Skin of body (tissue), 2 donors: ENCODE measurements around the gene TOR1B. TPM values are rescaled to one million over a fixed set of nuclear protein-coding genes. Genes with fewer than 3 reads are reported as not detected.

Source experiments
- DNase-seq: peaks from one replicate; lab custom pipeline; 2025; lab: John Stamatoyannopoulos, UW
- total RNA-seq: library from RNA; depleted of rRNA; stranded (reverse); fragments of >200 nt; gene quantifications from one replicate; pipeline ENCODE4 v1.2.3, GENCODE V29; 2014

TOR1B gene
- total RNA-seq, 1 donor from 2014 or later = 16.1 TPM

DNA sequence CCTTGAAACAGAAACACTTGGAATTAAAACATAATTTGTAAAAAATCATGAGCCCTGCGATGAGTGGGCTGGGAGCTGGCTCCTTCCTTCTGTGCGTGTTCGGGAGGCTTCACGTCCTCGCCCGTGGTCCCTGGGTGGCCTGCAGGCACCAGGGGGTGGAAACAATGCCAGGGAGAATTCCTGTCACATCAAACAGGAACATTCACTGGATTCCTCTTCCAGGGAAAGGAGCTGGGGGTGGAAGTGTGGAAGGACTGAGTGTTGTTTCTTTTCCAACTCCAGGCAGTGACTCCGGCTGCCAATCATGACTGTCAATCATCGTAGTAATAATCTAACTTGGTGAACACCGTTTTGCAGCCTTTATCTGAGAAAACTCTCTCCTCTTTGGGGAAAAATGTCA is 10.7 kb downstream of the TOR1B start:
- no peak for DNase-seq

DNA sequence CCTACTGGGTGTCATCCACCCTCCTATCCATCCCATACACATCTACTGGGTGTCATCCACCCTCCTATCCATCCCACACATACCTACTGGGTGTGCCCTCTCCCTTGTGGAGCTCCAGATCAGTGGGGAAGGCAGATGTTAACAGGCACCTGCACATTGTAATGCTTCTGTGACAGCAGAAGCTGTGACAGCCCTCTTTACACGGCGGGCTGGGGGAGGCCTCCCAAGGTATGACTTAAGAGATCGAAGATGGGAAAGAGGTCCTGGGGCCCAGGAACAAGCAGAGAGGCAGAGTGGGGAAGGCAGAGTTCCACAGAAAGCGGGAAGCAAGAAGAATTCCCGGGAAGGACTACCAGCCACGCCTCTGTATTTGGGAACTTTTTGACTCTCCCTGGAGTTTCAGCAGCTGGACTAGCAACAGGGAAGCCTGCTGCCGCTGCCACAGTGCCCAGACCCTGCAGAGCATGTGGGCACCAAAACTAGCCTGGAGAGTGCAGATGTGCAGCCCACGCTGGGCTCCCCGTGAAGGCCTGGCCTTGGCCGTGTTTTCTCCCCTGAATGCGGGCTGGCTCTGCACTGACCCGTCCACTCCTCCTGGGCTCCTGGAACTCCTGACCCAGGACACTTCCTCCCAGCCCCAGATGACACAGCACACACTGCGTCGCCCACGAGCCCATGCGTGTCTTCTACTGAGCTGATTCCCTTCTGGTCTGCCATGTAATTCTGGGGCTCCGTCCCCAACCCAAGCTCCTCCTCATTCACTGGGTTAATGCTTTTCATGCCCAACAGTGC is 11.6 kb downstream of the TOR1B start:
- no peak for DNase-seq

DNA sequence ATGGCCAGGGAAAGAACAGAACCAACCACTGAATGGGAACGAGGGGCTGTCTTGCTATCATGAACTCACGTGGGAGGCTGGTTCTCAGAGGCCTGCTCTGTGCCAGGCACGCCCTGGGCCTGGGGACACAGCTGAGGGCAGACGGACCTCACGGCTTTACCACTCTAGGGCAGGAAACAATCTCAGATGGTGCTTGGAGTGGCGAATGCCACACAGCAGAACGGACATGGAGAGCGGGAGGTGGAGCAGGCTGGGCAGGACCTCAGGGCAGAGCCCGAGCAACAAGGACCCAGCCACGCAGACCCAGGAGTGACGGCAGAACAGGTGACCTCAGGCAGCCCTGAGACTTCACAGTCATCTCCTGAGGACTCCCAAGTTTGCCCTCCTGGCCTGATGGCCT is 12.3 kb downstream of the TOR1B start:
- DNase-seq = no peak

DNA sequence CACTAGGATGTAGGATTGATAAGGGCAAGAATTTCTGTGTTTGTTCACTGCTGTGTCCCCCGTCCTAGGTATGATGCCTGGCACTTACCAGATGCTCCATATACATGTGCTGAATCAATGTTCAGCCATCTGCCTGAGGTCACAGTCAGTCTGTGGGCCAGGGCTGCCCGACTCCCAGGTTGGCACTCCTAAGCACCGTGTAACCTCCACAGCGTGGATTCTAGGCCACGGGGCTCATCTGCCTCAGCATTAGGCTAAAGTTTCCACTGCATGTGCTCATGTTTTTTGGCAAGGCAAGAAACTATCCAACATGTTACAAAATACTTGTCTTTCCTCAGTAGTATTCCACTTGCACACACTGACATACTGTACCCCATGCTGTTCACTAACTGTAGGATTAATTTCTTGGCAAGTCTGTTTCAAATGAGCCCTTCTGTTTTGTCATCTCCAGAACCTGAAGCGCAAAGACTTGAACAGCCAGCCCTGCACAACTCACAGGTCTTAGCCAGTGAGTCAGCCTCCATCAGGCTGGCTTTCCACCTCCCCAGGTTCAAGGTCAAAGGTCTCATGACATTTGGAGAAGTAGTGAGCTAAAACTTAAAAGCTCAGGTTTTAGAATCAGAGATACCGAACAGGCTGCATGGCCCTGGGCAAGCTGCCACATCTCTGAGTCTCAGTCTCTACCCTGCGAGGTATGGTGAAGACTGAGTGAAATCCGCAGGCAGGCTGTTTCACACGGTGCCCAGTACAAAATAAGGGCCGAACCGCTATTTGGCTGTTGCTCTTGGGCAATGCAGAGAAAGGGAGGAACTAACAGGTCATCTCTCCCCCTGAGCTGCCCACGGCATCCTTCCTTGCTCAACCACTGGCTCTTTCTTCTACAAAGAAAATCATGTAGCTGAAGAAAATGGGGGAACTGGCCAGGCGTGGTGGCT is 13.8 kb downstream of the TOR1B start:
- DNase-seq = no peak

DNA sequence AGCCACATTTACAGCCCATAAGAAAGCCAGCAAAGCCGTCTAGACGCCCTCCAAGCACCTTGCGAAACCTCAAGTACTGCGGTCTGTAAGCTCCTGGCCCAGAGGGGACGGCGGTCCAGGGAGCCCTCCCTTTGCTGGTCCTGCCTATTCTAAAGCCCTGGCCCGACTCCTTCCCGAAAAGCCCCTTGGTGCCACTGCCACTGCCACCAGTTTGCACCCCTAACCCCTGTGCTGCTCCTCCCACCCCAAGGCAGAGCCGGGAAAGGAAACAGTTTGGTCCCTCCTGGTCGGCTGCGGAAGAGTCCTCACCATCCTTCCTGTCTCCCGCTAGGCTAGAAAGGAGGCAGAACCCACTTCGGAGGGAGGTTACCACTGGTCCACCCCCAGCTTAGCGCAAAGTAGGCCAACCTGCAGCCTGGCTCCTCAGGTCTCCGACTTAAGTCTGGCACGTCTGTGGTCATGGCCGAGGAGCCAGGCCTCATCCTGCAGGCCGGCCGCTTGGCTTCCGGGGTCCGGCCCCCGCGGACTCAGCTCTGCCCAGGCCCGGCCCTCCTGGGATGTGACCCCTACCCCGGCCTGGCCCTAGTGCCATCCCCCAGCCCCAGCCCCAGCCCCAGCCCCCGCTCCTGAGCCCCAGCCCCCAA is 20.0 kb downstream of the TOR1B start:
- no peak for DNase-seq

DNA sequence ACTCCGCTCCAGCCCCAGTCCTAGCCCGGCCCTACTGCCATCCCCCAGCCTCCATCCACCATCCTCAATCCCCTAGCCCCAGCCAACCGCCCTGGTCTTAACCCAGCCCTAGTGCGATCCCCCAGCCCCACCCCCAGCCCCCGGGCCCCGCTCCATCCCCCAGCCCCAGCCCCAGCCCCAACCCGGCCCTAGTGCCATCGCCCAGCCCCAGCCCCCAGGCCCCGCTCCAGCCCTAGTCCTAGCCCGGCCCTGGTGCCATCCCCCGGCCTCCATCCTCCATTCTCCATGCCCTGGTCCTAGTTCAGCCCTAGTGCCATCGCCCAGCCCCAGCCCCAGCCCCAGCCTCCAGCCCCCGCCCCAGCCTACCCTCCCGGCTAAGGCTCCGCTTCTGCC is 20.6 kb downstream of the TOR1B start:
- DNase-seq = no peak

DNA sequence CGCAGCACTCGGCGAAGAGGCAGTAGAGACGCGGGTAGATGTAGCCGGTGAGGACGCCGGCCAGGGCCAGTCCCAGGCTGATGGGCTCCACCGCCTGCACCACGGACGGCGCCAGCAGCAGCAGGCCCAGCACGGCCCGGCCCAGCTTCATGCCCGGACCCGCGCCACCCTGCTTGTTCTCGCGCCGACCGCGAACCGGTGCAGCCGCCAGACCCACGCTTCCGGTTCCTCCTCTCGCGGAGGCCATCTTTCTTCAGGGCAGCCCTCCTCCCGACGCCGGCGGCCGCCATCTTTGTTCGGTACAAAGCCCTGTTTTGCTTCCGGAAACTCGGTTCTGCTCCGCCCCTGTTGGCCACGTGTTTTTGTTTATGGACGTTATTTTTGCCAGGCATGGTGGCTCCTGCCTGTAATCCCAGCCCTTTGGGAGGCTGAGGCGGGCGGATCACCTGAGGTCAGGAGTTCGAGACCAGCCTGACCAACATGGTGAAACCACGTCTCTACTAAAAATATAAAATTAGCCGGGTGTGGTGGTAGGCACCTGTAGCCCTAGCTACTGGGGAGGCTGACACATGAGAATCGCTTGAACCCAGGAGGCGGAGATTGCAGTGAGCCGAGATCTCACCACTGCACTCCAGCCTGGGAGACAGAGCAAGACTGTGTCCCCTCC is 21.1 kb downstream of the TOR1B start, which contains the start of gene TOR1A:
Gene TOR1A (minus strand): TSS at position 202 of the 667 bp plus-strand sequence. CDS start 51 bp downstream, at position 151.
- DNase-seq = peak; percentile 93

DNA sequence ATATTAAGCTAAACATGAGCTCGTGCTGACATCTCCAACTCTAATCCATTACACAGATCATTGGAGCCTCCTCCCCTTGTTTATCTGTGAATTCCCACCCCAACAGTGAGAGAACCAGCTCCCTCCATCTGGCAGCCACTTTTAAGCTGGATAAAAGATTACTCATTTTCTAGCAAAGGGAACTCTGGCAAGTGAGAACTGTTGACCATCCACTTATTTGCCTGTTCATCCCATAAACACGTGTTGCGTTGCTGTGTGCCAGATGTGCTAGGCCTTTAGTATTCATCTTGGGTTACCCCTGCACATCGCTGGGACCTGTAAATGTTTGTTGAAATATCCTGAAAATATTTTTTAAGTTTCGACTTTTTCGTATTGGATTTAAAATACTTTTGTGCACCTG is 23.4 kb downstream of the TOR1B start:
- no peak for DNase-seq

DNA sequence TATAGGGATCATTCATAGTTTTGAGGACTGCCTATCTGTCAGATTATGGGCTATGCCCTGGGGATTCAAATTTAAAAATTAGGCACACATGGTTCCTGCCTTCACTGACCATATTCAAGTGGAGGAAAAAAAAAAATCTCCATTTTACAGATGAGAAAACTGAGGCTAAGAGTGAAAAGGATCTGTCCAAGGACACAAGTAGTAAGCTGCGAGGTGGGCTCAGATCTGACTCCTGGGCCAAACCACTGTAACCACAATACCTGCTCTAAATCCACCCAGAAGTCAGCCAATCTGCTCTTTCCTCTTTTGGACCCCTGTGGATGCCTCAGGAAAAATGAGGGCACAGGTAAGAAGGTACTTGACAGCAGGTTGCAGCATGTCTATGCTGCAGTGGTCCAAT is 23.8 kb downstream of the TOR1B start:
- no peak for DNase-seq

DNA sequence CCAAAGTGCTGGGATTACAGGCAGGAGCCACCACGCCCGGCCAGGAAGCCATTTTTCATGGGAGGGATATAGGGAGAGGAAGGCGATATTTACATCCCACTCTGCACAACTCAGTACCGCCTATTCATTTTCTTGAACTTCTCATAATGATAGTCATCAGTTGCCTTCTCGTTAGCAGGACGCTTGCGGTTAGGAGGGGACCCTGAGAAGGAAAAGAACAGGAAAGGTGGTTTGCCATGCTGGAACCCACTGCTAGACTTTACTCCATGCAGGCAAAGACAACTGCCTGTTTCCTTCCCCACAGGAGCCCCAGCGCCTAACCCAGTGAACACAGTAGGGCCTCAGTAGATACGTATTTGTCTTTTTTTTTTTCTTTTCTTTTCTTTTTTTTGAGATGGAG is 25.1 kb downstream of the TOR1B start:
- no peak for DNase-seq

DNA sequence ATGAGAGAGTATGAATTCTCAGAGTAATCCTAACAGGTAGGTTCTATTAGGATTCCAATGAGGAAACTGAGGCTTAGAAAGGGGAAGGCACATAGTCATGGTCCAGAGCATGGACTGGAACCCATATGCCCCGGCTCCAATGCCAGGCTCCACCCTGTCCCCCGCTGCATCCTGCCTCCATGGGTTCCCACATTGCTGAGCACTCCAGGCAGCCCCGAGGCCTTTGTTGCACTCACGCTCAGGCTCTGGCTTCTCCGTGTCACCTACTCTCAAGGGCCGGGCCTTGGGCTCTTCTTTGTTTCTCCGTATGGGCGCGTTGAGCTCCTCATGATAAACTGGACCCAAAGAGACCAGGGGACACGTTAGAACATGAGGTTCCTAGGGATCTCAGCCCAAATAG is 26.0 kb downstream of the TOR1B start:
- no peak for DNase-seq

DNA sequence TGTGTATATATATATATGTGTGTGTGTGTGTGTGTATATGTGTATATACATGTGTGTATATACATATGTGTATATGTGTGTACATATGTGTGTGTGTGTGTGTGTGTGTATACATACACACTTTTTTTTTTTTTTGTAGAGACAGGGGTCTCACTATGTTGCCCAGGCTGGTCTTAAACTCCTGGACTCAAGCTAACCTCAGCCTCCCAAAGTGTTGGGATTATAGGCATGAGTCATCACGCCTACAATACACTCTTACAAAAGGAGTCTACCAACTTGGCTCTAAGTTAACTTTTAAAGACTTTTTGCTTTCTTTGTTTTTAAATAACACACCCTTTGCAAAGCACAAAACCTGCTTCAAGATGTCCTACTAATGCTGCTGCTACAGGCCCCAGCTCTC is 30.0 kb downstream of the TOR1B start:
- no peak for DNase-seq

DNA sequence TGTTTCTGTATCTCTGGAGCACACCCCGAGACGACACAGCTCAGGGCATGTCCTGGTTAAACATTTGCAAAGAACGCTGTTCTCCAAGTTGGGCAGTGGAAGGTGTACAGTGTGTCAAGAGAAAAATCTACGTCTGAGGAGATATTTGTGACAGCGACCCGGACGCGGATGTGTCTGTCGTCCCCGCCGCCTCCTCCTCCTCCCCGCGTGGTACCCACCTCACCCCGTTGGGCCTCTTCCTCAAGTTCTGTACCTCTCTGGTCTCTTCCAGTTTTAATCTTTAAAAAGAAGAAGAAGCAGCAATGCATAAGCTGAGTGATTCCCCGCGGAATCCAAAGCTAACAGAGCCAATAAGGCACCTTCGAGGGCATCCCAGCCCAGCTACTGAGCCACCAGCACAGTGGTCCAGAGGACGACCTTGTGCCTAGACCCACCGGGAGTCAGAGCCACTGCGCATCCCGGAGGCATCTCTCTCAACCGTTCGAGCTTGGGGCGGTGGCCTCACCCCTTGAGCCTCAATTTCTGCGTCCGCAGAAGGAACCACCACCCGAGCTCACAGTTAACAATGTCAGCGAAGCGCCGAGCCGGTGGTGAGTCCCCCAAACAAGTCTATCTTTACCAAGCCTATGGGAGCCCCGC is 31.6 kb downstream of the TOR1B start:
- no peak for DNase-seq

DNA sequence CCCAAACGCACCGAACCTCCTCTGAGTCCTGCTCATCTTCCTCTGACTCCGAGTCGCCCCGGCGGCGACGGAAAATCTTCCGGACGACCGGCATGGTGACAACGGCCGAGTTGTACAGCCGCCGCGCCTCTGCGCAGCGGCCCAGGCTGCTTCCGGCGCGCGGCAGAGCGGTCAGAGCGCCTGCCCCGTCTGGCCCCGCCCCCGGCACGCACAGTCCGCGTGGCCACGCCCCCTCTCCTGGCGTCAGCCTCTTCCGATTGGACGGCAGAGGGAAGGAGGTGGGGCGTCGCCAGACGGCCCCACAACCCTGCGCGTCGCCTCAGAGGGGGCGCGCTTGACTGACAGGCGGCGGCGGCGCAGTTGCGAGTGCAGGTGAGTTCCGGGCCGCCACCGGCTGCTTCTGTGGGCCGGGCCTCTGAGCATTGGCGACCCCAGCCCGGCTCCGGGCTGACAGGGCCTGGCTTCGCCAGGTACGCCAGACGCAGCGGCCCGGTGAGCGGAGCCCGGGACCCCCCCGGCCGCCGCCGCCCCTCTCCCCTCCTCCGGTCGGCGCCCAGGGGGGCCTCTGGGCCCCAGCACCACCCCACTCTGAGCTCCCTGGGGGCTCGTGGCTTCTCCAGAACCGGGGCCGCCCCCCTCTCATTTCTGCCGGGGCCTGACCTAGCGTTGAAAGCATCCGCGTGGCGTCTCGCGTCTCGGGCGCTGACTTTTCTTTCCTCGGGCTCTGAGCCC is 32.3 kb downstream of the TOR1B start, which contains the start of the genes C9orf78 and USP20:
Gene C9orf78 (minus strand): TSS at position 148 of the 732 bp plus-strand sequence. CDS start 54 bp downstream, at position 94.
Gene USP20 (plus strand): TSS at position 331 of the 732 bp plus-strand sequence. CDS start 17,098 bp downstream, outside the sequence.
- peak; percentile 94 for DNase-seq

DNA sequence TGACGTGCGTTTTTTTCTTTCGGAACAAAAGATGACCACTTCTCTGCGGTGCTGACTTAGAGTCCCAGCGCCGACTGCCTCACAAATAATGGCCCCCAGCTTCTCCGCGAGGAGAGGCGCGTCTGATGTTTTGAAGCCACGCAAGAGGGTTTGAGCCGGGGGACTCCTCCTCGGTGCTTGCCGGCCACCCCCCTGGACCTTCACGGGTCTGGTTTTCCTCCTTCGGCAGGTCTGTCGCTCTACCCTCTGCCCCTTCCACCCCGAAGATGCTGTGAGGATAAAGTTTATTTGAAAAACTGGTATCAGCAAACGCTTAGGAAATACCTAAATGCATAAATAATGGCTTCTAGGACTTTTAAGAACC is 32.9 kb downstream of the TOR1B start:
- DNase-seq = no peak

DNA sequence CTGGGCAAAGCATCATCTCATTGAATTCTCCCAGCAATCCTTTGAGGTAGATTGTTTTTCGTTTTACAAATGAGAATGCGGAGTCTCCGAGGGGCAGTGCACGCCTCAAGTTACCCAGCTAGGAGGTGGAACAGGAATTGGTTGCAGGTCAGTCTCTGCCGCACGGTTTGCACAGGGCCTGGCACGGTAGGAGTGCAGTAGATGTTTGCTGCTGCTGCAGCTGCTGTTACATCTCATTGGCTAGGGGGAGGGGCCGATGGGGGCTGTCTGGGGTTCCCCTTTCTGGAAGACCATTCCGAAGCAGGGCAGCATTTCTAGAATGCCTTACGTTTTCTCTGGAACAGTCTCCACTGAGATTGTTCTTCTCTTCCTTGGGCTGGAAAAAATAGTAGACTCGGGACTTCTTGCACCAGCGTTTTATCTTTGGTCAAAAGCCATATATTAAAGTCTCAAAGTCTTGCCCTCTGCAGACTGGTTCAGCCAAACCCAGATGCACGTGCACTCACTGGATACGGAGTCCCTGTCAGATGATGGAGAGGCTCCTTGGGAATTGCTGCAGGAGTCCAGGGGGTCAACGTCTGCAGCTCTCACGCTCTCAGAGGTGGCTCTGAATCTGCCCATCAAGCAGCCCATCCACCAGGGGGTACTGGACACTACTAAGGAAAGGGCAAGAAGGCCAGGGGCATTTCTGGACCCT is 33.5 kb downstream of the TOR1B start:
- no peak for DNase-seq

DNA sequence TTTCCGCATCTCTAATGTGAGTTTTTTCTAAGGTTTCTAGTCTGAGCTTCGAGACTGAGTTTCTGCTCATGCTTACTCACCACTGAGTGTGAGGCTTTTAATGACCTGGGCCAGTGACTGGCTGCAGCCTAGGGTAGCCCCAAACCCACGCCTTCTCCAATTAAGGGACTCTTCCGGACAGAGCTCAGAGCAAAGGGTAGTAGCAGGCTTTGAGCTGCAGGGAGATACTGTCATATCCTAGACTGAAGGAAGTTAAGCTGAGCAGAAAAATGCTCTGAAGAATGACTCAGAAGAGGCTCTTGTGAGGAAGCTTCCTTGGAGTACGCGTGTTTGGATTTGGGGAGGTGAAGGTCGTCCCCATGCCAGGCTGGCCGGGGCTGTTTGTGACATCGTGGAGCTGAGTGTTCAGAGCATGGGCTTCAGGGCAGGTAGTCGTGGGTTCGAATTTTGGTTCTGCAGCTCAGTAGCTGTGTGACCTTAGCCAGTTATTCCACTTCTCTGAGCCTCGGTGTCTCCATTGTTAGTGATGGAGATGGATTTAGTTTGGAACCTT is 35.8 kb downstream of the TOR1B start:
- DNase-seq = no peak

DNA sequence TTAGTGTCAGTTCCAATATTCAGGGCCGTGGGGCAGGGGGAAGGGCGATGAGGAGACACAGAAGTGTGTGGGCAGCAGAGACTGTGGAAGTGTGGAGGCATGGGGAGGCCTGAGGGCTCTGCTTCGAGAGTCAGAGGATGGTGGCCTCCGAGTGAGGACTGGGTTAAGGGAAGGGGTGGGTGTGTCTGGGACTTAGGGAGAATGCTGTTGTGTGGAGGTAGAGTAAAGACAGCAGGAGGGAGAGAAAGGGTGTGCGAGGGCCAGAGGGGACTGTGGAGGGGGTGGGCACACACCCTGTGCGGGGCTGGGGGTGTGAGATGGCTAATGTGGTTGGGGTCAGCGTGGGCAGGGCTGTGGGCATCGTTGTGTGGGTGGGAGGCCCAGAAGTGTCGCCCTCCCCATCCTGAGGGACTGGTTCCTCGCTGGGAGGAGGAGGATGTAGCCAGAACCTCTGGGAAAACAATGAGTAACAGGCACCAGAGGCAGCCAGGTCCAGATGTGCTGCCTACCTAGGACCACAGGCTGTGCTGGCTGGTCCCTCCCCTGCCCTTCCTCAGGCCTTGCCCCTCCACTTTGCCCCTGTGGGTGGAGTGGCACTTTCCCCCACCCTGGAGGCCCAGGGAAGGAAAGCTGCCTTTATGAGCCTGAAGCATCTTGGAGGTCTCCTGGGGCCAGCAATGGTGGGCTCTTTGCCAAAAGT is 36.5 kb downstream of the TOR1B start:
- no peak for DNase-seq
